Kidney capillary endothelial cell (primary cell): ENCODE measurements around the gene TLDC2.
"Not testable (repeated sequence)": the region's sequence is repeated elsewhere in the genome, so short reads cannot be mapped to it uniquely, and the experiment has no call there.

Source experiments
- DNase-seq: peaks from one replicate; pipeline ENCODE4 v3.0.0-alpha.2; 2018; ENCODE audit warnings: low spot score

The TLDC2 gene

GRCh38 chr20:36871640-36872570, 4.0 kb upstream of the TLDC2 start:
- DNase-seq, result no peak

GRCh38 chr20:36872852-36873251, 3.1 kb upstream of the TLDC2 start:
- no peak for DNase-seq

- DNase-seq, result no peak
Observed at GRCh38 chr20:36873498-36874189, 2.3 kb upstream of the TLDC2 start.

DNA sequence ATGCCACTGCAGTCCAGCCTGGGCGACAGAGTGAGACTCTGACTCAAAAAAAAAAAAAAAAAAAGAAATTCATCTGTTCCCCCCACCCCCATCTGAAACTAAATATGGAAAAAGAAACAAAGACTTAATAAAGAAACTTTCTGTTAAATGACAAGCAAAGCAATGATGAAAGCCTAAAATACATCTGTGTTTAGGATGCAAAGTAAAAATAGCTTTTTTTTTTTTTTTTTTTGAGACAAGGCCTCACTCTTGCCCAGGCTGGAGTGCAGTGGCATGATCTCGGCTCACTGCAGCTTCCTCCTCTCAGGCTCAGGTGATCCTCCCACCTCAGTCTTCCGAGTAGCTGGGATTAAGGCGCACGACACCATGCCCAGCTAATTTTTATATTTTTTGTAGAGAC, 845 bp upstream of the TLDC2 start:
- DNase-seq, result not testable (repeated sequence)

DNA sequence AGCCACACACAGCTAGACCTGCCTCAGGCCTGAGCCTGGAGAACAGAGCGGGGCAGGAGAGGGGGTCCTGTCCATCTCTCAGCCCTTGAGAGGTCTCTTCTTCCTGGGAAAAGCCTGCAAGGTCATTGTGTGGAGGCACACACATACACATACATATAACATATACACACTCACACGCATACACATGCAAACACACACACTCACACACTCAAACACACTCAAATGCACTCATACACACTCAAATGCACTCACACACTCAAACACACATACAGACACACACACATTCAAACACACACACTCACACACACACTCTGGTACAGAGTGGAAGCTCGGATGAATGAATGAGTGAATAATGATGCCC, 515 bp downstream of the TLDC2 start:
- DNase-seq, result no peak

DNA sequence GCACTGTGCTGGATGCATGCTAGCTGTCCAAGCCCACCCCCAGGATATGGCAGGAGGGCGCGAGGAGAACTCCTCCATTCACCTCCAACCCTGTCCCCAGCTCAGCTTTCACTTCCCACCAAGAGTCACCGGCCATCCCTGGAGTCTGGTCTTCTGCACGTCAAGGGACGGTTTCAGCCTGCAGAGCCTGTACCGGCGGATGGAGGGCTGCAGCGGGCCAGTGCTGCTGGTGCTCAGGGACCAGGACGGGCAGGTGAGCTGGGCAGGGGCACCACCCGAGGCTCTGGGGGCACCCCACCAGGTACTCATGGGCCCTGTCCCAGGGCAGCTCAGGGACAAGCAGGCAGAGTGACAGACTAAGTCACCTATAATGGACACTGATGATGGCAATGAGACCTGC, 3.0 kb downstream of the TLDC2 start:
- DNase-seq, result no peak

DNA sequence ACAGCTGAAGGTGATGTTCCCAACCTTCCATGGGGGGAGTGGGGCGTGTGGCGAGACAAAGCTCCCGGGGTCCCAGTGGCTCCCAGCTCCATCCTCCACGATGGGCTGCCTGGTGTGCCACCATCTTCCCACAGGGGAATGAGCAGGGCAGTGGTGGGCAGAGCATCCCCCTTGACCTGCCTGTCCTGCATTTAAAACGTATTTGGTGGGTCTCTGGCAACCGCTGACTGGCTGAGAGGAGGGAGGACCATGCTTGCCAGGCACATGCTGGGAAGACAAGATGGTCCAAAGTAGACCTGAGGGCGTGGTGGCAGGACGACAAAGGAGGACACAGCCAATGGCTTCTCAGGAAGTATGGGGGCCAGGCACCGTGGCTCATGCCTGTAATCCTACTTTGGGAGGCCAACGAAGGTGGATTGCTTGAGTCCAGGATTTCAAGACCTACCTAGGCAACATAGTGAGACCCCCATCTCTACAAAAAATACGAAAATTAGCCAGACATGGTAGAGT, 4.9 kb downstream of the TLDC2 start:
- DNase-seq, result no peak

DNA sequence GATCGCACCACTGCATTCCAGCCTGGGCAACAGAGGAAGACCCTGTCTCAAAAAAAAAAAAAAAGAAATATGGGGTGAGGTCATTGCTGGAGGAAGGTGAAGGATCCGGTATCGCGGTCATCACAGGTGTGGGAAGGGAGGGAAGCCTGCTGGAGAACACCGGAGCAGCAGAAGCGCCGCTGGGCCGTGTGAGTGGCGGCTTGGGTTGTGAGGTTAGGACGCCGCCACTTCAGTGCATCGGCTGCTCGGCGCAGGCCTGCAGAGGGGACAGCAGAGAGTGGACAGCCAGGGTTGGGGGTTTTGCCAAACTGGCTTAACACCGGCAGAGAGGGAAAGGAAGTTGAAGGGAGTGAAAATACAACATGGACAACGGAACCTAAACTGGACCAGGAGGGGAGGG, 5.4 kb downstream of the TLDC2 start:
- no peak for DNase-seq

DNA sequence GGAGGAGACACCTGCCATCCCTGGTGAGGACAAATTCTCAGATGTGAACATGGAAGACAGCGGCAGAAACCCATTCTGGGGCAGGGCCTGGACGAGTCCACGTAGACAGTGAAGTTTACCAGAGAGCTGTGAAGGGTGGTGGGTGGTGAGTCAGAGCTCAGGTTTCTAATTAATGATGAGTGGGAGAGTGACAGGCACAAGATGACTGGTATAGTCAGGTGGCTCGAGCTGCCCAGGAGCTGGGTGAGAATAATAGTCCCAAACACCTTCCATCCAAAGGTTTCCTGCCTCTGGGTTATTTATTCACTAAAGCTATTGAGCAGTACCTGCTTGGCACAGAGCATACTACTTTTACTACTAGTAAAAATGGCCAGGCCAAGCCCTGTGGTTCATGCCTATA, 6.0 kb downstream of the TLDC2 start:
- no peak for DNase-seq

DNA sequence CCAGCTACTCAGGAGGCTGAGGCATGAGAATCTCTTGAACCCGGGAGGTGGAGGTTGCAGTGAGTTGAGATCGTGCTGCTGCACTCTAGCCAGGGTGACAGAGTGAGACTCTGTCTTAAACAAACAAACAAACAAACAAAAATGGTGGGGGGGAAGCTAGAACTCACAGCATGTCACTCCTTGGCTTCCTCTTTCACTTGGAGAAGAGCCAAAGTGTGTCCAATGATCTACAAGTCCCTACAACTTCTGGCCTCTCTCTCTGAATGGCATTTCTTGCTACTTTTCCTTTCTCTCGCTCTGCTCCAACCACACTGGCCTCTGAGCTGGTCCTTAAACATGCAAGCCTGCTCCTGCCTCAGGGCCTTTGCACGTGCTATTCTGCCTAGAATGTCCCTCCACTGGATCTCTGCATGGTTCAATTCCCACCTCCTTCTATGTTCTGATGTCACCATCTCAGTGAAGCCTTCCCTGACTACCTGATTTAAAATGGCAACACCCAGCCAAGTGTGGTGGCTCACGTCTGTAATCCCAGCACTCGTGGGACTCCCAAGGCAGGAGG, 8.1 kb downstream of the TLDC2 start:
- no peak for DNase-seq

- DNase-seq, result no peak
Observed at GRCh38 chr20:36885356-36885755, 9.4 kb downstream of the TLDC2 start.

- DNase-seq, result peak; percentile 68
Observed at GRCh38 chr20:36886859-36887751, 11.2 kb downstream of the TLDC2 start.

- DNase-seq, result no peak
Observed at GRCh38 chr20:36887752-36888090, 11.8 kb downstream of the TLDC2 start.

DNA sequence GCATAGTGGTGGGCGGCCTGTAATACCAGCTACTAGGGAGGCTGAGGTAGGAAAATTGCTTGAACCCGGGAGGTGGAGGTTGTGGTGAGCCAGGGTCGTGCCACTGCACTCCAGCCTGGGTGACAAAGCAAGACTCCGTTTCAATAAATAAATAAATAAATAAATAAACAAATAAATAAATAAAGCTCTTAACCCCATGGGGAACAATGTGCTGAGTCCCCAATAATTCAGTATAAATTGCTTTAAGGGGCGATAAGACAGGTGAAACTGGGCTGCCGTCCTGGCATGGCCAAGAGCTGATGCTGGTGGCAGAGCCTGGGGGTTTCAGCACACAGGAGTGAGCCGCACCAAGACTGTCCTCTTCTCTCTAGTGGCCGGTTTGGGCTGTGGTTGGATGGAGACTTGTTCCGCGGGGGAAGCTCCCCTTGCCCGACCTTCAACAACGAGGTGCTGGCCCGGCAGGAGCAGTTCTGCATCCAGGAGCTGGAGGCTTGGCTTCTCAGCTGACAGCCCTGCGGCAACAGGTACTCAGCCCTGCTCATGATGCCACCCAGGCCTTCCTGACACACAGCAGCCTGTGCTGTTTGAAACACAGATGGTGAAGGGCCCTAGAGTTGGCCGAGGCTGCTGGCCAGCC, 13.1 kb downstream of the TLDC2 start:
- DNase-seq, result no peak

- no peak for DNase-seq
Observed at GRCh38 chr20:36890586-36890985, 14.6 kb downstream of the TLDC2 start.

DNA sequence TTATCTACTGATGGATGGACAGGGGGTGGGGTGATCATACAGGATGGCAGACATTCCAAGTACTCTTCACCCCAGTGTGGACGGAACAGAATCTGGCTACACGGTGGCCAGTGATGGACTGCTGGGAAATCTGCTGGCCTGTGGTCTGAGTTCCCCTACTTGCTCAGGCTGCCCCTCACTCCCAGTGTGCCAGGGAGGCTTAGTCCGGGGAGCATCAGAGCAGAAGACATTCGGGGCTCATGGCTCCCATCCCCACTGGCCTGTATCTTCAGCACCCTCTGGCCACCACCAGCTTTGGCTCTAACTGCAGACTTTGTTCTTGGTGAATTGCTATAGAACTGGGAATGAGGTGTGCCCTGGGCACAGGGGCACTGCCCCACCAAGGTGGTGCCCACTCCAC, 15.3 kb downstream of the TLDC2 start:
- no peak for DNase-seq

DNA sequence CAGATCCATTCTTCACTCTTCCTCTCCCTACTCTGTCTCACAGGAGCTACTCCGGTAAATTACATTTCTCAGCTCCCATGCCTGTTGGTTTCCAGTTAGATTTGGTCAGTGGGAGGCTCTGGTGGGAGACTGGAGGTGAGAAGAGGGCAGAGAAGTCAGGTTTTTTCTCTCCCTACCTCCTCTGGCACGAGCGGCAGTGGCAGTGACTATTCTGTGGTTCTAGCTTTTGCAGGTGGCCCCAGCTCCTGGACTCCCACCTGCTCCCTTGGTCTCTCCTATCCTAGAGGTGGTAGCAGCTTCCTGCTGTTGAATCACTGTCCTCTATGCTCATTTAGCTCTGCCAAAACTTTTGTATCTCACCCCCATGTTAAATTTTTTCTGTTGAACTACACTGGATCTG, 17.9 kb downstream of the TLDC2 start:
- DNase-seq, result no peak

DNA sequence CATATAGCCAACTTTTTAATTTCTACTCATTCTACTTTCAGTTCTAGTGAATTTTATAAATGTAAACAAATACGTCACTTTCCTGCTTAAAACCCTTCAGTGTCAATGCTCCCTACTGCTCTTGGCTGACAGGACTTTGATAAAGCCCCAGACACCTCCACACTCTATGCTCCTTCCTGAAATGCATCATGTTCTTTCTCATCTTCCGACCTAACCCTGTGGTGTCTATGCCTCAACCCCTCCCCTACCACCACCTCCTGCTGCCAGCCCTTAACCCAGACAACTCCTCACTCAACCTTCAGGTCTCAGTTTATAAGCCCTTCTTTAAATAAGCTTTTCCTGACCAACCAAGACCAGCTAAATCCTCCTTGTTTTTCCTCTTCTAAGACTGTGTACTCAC, 19.1 kb downstream of the TLDC2 start:
- no peak for DNase-seq

DNA sequence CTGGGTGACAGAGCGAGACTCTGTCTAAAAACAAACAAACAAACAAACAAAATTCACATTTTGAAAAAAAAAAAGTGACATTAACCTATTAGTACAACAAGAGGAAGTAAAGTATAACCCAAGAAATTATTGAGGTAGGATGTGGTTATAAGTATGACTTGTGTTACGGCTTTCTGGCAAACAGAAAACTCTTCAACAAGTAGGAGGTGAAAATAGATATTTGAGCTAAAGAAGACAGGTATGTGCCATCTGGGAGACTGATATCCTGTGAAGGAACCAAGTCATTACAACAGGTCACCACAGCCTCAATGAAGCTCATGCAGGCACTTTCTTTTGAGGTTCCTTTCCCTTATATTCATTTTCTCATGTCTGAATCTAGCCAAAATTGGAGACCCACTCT, 28.8 kb downstream of the TLDC2 start:
- no peak for DNase-seq

DNA sequence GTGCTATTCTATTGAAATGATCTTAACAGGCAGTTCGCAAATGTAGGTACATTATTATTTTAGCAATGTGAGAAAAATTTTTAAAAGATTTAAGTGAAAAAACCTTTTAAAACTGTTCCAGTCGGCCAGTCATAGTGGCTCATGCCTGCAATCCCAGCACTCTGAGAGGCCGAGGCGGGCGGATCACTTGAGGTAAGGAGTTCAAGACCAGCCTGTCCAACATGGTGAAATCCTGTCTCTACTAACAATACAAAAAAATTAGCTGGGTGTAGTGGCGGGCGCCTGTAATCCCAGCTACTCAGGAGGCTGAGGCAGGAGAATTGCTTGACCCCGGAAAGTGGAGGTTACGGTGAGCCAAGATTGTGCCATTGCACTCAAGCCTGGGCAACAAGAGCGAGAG, 29.6 kb downstream of the TLDC2 start:
- DNase-seq, result not testable (repeated sequence)

DNA sequence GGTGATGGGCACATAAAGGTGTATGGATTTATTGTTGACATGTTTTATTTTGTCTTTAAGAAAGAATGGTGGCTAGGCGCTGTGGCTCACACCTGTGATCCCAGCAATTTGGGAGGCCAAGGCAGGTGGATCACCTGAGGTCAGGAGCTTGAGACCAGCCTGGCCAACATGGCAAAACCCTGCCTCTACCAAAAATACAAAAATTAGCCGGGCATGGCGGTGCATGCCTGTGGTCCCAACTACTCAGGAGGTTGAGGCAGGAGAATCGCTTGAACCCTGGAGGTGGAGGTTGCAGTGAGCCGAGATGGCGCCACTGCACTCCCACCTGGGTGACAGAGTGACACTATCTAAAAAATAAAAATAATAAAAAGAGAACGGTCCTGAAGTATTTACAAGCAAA, 30.1 kb downstream of the TLDC2 start:
- DNase-seq, result not testable (repeated sequence)

- no peak for DNase-seq
Observed at GRCh38 chr20:36908603-36909002, 32.7 kb downstream of the TLDC2 start.
